ENCODE results near the gene MUC4.

- TF ChIP-seq CTCF (conservative IDR thresholded peaks at IDR 0.05) (no peak), ZFX (IDR thresholded peaks at IDR 0.05) (no peak)
Observed at GRCh38 chr3:195757438-195757770, 54.3 kb downstream of the MUC4 start.
